Panc1 (cell line): Measurements from ENCODE around the gene MICALL1. TPM values are rescaled to one million over a fixed set of nuclear protein-coding genes. Genes with fewer than 3 reads are reported as not detected.

Experiments
- ATAC-seq: fragments of 200-7000 bp; cut with Tn5 transposase; 2 replicates; pipeline ENCODE4 v1.9.1; 2020; ENCODE audit warnings: mild to moderate bottlenecking, moderate library complexity
- BruUV-seq: library from RNA; stranded (reverse); fragments of 400-500 nt; replicated peaks from 2 replicates; lab custom pipeline; 2021; lab: Mats Ljungman, UMichigan
- CTCF ChIA-PET: fragments of 300-600 bp; sonication (Branson Sonifier 250); formaldehyde crosslinking; loops from one replicate; lab custom pipeline; 2022; ENCODE audit warnings: antibody characterized with exemption; lab: Charles Lee
- POLR2A ChIA-PET: fragments of 300-600 bp; sonication (Branson Sonifier 250); formaldehyde crosslinking; loops from one replicate; lab custom pipeline; 2022; ENCODE audit warnings: antibody characterized with exemption; lab: Charles Lee
- DNase-seq: peaks from one replicate; pipeline ENCODE4 v3.0.0-alpha.2; 2010; ENCODE audit warnings: low read depth, low spot score
- H3K27ac ChIP-seq: 2 replicates; pipeline ENCODE4 v1.5.1; 2011; ENCODE audit warnings: mild to moderate bottlenecking, low read length, inconsistent platforms
- H3K27me3 ChIP-seq: fragments of 200-500 bp; sonication (Bioruptor generic); 2 replicates; pipeline ENCODE4 v1.6.0; 2014; ENCODE audit warnings: low read length, inconsistent platforms; ENCODE audit not compliant: control insufficient read depth, insufficient read depth
- H3K36me3 ChIP-seq: fragments of 200-500 bp; sonication (Bioruptor generic); 2 replicates; pipeline ENCODE4 v1.5.1; 2014; ENCODE audit warnings: inconsistent platforms, mild to moderate bottlenecking, low read length, moderate library complexity; ENCODE audit not compliant: control insufficient read depth, insufficient read depth
- H3K4me1 ChIP-seq: 2 replicates; pipeline ENCODE4 v1.5.1; 2011; ENCODE audit warnings: inconsistent platforms, mild to moderate bottlenecking, low read length, moderate library complexity; ENCODE audit not compliant: control insufficient read depth, insufficient read depth
- H3K4me3 ChIP-seq, 2 experiments: 2 replicates each; pipeline ENCODE4 v1.5.1; 2011 to 2012; ENCODE audit warnings: low read depth in 2 of 2, low read length in 2 of 2, mild to moderate bottlenecking in 2 of 2, inconsistent platforms in 1 of 2, moderate library complexity in 1 of 2
- H3K9me3 ChIP-seq: fragments of 200-500 bp; sonication (Bioruptor generic); 2 replicates; pipeline ENCODE4 v1.5.1; 2014; ENCODE audit warnings: low read depth, mild to moderate bottlenecking, inconsistent platforms, low read length, moderate library complexity; ENCODE audit not compliant: control insufficient read depth, insufficient read depth
- POLR2AphosphoS5 ChIP-seq: IDR thresholded peaks from 2 replicates; pipeline ENCODE4 v1.6.1; 2012; ENCODE audit warnings: mild to moderate bottlenecking, low read depth, low read length, moderate library complexity
- SIN3A ChIP-seq: IDR thresholded peaks from 2 replicates; pipeline ENCODE4 v1.6.1; 2012; ENCODE audit warnings: low read depth, mild to moderate bottlenecking, low read length, moderate library complexity, borderline replicate concordance; ENCODE audit not compliant: insufficient read depth
- TCF7L2 ChIP-seq: IDR thresholded peaks from 2 replicates; pipeline ENCODE4 v1.6.1; 2011; ENCODE audit warnings: mild to moderate bottlenecking, low read depth, low read length, inconsistent platforms
- in situ Hi-C: cut with HindIII; loops from 2 replicates; pipeline ENCODE4 v1.10.0; 2016; ENCODE audit warnings: low sequenced_read_pairs, low pct_unique_long_range_greater_than_20kb
- intact Hi-C: fragments of 100-400 bp; cut with micrococcal nuclease; formaldehyde crosslinking; loops from one replicate; pipeline ENCODE4 v1.10.0; 2022; ENCODE audit not compliant: unreplicated experiment
- total RNA-seq: library from RNA; stranded (reverse); gene quantifications from one replicate; pipeline ENCODE4 v1.2.1, GENCODE V29; 2021; ENCODE audit not compliant: unreplicated experiment
- TF ChIP-seq, protein P1 (sequence below): fragments of 450-650 bp; IDR thresholded peaks from 2 replicates; pipeline ENCODE4 v1.5.1; 2017; ENCODE audit warnings: mild to moderate bottlenecking
- TF ChIP-seq, protein P2 (sequence below), 2 experiments: IDR thresholded peaks; 2 replicates each; pipeline ENCODE4 v1.6.1; 2011 to 2012; ENCODE audit warnings: low read depth in 2 of 2, control low read depth in 1 of 2, low read length in 1 of 2, mild to moderate bottlenecking in 1 of 2, moderate library complexity in 1 of 2; ENCODE audit not compliant: insufficient read depth in 1 of 2

Gene MICALL1
- total RNA-seq, 1 experiment from 2014 or later: 34.5 TPM

DNA sequence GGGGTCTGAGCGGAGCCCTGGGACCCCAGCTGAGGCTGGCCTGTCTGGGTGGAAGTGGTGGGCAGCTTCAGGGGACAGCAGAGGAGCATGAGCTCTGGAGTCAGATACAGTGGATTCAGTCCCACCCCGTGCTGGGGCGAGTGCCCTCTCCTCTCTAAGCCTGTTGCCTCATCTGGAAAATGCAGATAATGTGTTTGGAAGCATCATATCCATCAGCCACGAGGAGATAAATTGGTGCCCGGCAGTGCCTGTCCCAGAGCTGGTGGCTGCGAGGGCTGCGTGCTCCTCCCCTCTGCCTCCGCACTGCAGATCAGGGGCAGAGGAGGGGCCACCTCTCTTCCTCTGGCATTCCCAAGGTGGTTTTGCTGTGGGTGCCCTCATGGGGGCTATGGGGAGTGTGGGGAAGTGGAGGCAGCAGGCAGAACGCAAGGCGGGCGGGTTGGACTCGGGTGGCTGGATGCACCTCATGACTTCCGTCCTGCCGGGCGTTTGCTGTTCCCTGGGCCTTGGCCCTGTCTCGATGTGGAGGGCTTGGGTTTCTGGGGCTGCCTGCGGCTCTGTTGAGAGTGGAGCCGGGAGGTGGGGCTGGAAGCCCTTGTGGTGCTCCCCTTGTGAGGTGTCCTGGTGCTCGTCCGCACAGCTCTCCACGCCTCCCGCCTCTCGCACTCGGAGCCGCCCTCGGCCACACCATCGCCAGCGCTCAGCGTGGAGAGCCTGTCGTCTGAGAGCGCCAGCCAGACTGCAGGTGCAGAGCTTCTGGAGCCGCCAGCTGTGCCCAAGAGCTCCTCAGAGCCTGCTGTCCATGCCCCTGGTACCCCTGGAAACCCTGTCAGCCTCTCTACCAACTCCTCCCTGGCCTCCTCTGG, 20.9 kb downstream of the MICALL1 start:
- TF ChIP-seq POLR2AphosphoS5: no peak
- TF ChIP-seq TCF7L2: no peak
- TF ChIP-seq, protein P1, sequence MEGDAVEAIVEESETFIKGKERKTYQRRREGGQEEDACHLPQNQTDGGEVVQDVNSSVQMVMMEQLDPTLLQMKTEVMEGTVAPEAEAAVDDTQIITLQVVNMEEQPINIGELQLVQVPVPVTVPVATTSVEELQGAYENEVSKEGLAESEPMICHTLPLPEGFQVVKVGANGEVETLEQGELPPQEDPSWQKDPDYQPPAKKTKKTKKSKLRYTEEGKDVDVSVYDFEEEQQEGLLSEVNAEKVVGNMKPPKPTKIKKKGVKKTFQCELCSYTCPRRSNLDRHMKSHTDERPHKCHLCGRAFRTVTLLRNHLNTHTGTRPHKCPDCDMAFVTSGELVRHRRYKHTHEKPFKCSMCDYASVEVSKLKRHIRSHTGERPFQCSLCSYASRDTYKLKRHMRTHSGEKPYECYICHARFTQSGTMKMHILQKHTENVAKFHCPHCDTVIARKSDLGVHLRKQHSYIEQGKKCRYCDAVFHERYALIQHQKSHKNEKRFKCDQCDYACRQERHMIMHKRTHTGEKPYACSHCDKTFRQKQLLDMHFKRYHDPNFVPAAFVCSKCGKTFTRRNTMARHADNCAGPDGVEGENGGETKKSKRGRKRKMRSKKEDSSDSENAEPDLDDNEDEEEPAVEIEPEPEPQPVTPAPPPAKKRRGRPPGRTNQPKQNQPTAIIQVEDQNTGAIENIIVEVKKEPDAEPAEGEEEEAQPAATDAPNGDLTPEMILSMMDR: no peak
- POLR2A ChIA-PET: no interaction called here
- ATAC-seq (no peak), DNase-seq (no peak)
- Histone ChIP-seq H3K9me3 (no peaks in the 10 kb centered on the region), H3K27ac (no peak overlapping the region), H3K4me3 (no peak overlapping the region), H3K4me1 (no peaks in the 10 kb centered on the region), H3K27me3 (no peaks in the 10 kb centered on the region), H3K36me3 (no peaks in the 10 kb centered on the region)
- no TSS peak for BruUV-seq
- intact Hi-C loops (no loop called here), in situ Hi-C loops (no loop called here)
- CTCF ChIA-PET: interaction anchor here (0.6 kb wide), 1 partner anchor 21 kb away, joined by 3 read pairs; the partner anchor contains the start of gene MICALL1

DNA sequence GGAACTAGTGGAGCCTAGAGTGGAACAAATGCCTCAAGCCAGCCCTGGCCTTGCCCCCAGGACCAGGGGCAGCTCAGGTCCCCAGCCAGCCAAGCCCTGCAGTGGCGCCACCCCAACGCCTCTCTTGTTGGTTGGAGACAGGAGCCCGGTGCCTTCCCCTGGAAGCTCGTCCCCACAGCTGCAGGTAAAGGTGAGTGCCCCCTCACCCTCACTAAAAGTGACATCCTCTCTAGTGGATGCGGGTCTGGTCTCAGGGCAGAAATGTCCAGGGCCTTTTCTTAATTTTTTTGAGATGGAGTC, 21.5 kb downstream of the MICALL1 start:
- in situ Hi-C loops (no loop called here), intact Hi-C loops (no loop called here)
- Histone ChIP-seq H3K9me3 (no peaks in the 10 kb centered on the region), H3K4me3 (no peak overlapping the region), H3K27ac (no peak overlapping the region), H3K27me3 (no peaks in the 10 kb centered on the region), H3K4me1 (no peaks in the 10 kb centered on the region), H3K36me3 (no peaks in the 10 kb centered on the region)
- CTCF ChIA-PET: no interaction called here
- TF ChIP-seq, protein P2, sequence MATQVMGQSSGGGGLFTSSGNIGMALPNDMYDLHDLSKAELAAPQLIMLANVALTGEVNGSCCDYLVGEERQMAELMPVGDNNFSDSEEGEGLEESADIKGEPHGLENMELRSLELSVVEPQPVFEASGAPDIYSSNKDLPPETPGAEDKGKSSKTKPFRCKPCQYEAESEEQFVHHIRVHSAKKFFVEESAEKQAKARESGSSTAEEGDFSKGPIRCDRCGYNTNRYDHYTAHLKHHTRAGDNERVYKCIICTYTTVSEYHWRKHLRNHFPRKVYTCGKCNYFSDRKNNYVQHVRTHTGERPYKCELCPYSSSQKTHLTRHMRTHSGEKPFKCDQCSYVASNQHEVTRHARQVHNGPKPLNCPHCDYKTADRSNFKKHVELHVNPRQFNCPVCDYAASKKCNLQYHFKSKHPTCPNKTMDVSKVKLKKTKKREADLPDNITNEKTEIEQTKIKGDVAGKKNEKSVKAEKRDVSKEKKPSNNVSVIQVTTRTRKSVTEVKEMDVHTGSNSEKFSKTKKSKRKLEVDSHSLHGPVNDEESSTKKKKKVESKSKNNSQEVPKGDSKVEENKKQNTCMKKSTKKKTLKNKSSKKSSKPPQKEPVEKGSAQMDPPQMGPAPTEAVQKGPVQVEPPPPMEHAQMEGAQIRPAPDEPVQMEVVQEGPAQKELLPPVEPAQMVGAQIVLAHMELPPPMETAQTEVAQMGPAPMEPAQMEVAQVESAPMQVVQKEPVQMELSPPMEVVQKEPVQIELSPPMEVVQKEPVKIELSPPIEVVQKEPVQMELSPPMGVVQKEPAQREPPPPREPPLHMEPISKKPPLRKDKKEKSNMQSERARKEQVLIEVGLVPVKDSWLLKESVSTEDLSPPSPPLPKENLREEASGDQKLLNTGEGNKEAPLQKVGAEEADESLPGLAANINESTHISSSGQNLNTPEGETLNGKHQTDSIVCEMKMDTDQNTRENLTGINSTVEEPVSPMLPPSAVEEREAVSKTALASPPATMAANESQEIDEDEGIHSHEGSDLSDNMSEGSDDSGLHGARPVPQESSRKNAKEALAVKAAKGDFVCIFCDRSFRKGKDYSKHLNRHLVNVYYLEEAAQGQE (IDR thresholded peaks at IDR 0.05; ENCODE audit: insufficient read depth in 1 of 2, low read depth in 2 of 2, low read length in 1 of 2): no peak
- TF ChIP-seq, protein P1: no peak
- TF ChIP-seq POLR2AphosphoS5 (no peak), SIN3A (no peak), TCF7L2 (no peak)
- POLR2A ChIA-PET: no interaction called here
- no TSS peak for BruUV-seq
- DNase-seq: no peak
- no peak for ATAC-seq
